ENCODE measurements around the gene MLANA. TPM values are rescaled to one million over a fixed set of nuclear protein-coding genes. Genes with fewer than 3 reads are reported as not detected.

Gene MLANA
- total RNA-seq, 2 donors from 2014 or later = not detected

- peak in 1 of 2 donors; percentile 71 for ATAC-seq
- intact Hi-C loops (cut with DNase I) = no loop called here
- DNase-seq = no peak
Observed at GRCh38 chr9:5947912-5948311, 57.2 kb downstream of the MLANA start.

DNA sequence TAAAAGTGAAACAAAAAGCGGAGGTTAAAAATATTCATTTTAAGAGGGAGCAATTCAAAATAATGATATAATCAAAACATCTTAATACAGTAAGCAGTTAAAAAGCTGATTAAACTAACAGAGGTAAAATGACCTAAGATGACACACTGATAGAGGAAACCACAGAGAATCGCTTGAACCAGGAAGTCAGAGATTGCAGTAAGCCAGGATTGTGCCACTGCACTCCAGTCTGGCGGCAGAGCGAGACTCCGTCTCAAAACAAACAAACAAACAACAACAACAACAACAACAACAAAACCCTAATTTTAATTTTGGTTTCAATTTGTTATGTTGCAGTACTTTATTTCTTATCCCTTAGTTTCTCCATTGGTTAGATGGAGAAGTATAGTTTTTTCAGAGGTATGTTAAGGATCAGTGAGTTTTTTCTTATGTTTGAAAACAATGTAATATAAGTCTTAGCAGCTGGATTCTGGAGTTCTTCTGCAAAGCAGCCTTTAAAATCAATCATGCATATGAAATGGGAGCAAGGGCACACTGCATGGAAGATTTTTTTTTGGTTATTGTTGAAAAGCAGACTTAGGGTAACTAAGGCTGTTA lies 58.5 kb downstream of the MLANA start:
- ATAC-seq (peak in 1 of 2 donors; percentile 37), DNase-seq (no peak)
- intact Hi-C loops (cut with DNase I) = no loop called here

- intact Hi-C loops (cut with DNase I) = no loop called here
- ATAC-seq (no peak), DNase-seq (no peak)
Observed at GRCh38 chr9:5950261-5950660, 59.6 kb downstream of the MLANA start.

- ATAC-seq (no peak), DNase-seq (no peak)
- intact Hi-C loops (cut with DNase I) = no loop called here
Observed at GRCh38 chr9:5951686-5952211, 61.1 kb downstream of the MLANA start.

GRCh38 chr9:5953743-5954707 lies 63.3 kb downstream of the MLANA start:
- intact Hi-C loops (cut with DNase I) = no loop called here
- no peak for ATAC-seq
- DNase-seq = no peak

GRCh38 chr9:5957166-5957565 lies 66.5 kb downstream of the MLANA start:
- ATAC-seq (no peak), DNase-seq (no peak)
- intact Hi-C loops (cut with DNase I) = no loop called here

DNA sequence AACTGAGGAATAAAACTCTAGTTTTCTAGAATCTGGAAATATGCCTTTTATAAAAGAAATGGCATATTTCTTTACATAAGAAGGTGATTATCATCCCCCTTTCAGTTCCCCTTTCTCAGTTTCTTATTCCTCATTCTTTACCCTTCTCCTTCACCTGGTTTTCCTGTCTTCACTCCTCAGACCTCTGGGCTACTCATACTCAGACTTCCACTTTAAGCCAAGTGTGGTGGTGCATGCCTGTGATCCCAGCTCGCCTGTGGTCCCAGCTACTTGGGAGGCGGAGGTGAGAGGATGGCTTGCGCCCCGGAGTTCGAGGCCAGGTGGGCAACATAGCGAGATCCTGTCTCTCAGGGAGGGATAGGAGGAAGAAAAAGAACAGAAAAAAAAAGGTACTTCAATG lies 67.6 kb downstream of the MLANA start:
- ATAC-seq = no peak
- intact Hi-C loops (cut with DNase I) = no loop called here
- no peak for DNase-seq

Other genes with a start within 250 kb of the MLANA start
- gene ERMP1, start 57.8 kb upstream of the MLANA start, total RNA-seq = 10 to 100 TPM; 17.8 to 21.3 TPM
- gene RANBP6, start 124.7 kb downstream of the MLANA start, total RNA-seq = 10 to 100 TPM; 18.6 to 30.1 TPM

Measured in left cardiac atrium (tissue), 4 donors.